Smooth muscle cell (in vitro differentiated cells): Measurements from ENCODE around the gene ELMO1. TPM values are rescaled to one million over a fixed set of nuclear protein-coding genes. Genes with fewer than 3 reads are reported as not detected.

Experiments
- DNase-seq: peaks from one replicate; lab custom pipeline; 2025; ENCODE audit not compliant: unreplicated experiment; lab: John Stamatoyannopoulos, UW
- H2AFZ ChIP-seq: fragments of 200-600 bp; sonication (generic); 2 replicates; pipeline ENCODE4 v1.6.0; 2016; ENCODE audit warnings: antibody characterized with exemption, low read depth, mild to moderate bottlenecking
- H3F3A ChIP-seq: fragments of 200-600 bp; sonication (generic); 2 replicates; pipeline ENCODE4 v1.6.0; 2017; ENCODE audit warnings: antibody characterized with exemption, low read depth
- H3K27ac ChIP-seq: fragments of 200-600 bp; sonication (generic); 2 replicates; pipeline ENCODE4 v1.5.1; 2016; ENCODE audit warnings: low read depth, mild to moderate bottlenecking
- H3K27me3 ChIP-seq: fragments of 200-600 bp; sonication (generic); 2 replicates; pipeline ENCODE4 v1.6.1; 2016; ENCODE audit warnings: low read depth, mild to moderate bottlenecking
- H3K36me3 ChIP-seq: fragments of 200-600 bp; sonication (generic); 2 replicates; pipeline ENCODE4 v1.5.1; 2016; ENCODE audit warnings: low read depth
- H3K4me1 ChIP-seq: fragments of 200-600 bp; sonication (generic); 2 replicates; pipeline ENCODE4 v1.5.1; 2016; ENCODE audit warnings: low read depth
- H3K4me2 ChIP-seq: fragments of 200-600 bp; sonication (generic); 2 replicates; pipeline ENCODE4 v1.6.0; 2016; ENCODE audit warnings: mild to moderate bottlenecking
- H3K4me3 ChIP-seq: fragments of 200-600 bp; sonication (generic); 2 replicates; pipeline ENCODE4 v1.5.1; 2016; ENCODE audit warnings: mild to moderate bottlenecking
- H3K79me2 ChIP-seq: fragments of 200-600 bp; sonication (generic); 2 replicates; pipeline ENCODE4 v1.6.0; 2016; ENCODE audit warnings: low read depth, mild to moderate bottlenecking
- H3K9ac ChIP-seq: fragments of 200-600 bp; sonication (generic); 2 replicates; pipeline ENCODE4 v1.6.0; 2016; ENCODE audit warnings: low read depth
- H3K9me3 ChIP-seq: fragments of 200-600 bp; sonication (generic); replicated peaks from 2 replicates; pipeline ENCODE4 v1.5.1; 2016; ENCODE audit warnings: low read depth
- H4K20me1 ChIP-seq: fragments of 200-600 bp; sonication (generic); 2 replicates; pipeline ENCODE4 v1.6.0; 2016; ENCODE audit warnings: low read depth
- CTCF ChIP-seq: fragments of 200-600 bp; sonication (generic); IDR thresholded peaks from 2 replicates; pipeline ENCODE4 v1.5.1; 2017; ENCODE audit warnings: borderline replicate concordance, mild to moderate bottlenecking, antibody characterized with exemption; ENCODE audit not compliant: insufficient read depth, poor library complexity, severe bottlenecking
- WGBS: methylation state at CpG from one replicate; pipeline ENCODE4 v1.1.7; 2016; ENCODE audit warnings: low lambda C conversion rate; 5-methylcytosine and 5-hydroxymethylcytosine counted together
- polyA plus RNA-seq: library from polyadenylated mRNA; unstranded; fragments of >200 nt; fragmentation: Nextera tagmentation; extraction: Ambion mirVana; gene quantifications from 2 replicates; pipeline ENCODE4 v1.2.1, GENCODE V29; 2016
- total RNA-seq: library from RNA; depleted of rRNA; stranded (reverse); fragments of >200 nt; gene quantifications from 2 replicates; pipeline ENCODE4 v1.2.3, GENCODE V29; 2014

The ELMO1 gene
- total and polyA plus RNA-seq, 2 experiments from 2014 or later: 8.2 to 36.0 TPM

DNA sequence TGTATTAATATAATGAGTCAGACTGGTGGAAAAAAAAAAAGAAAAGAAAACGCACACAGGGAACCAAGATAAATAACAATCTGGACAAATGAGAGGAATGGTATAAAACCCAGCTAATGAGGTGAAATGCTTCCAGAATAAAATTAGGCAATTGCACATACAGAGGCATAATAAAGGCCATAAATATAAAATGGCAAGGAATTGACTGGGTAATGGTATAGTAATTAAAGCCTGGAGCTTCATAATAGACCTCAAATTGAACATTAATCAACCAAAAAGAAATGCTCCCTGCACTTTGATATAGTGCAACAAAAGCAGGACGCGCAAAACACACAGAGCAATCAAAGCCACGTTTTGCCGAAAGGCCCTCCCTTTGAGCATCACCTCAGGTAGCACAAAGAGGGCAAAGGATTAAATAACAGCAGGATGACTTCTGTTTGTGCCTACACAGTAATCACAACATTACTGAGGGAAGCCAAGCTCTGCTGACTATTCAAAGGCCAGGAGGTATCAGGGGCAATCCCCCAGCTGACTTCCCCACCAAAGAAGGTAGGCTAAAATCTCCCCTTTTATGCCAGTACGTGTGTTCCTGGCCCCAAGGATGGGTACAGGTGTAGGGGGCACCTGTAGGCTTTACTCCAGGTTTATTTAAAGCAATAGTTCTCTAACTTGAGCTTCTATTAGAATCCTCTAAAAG, 343.7 kb downstream of the ELMO1 start:
- no peaks in the 10 kb centered on the region for H3F3A ChIP-seq

GRCh38 chr7:37102518-37103137, 346.0 kb downstream of the ELMO1 start:
- no peak overlapping the region for H3K4me3 ChIP-seq
- no peak overlapping the region for H2AFZ ChIP-seq
- H3K36me3 ChIP-seq: no peaks in the 10 kb centered on the region
- H3K4me2 ChIP-seq: no peak overlapping the region
- 94% methylated on average over 2 of the region's 2 CpGs for WGBS
- DNase-seq: no peak
- H3K9me3 ChIP-seq: no peaks in the 10 kb centered on the region
- no peaks in the 10 kb centered on the region for H3K79me2 ChIP-seq
- H3K9ac ChIP-seq: no peak overlapping the region
- no peak for TF ChIP-seq CTCF
- no peaks in the 10 kb centered on the region for H3K27me3 ChIP-seq
- H3K4me1 ChIP-seq: peaks cover 5% of the 10 kb centered on the region
- H3F3A ChIP-seq: no peaks in the 10 kb centered on the region
- H4K20me1 ChIP-seq: no peaks in the 10 kb centered on the region
- H3K27ac ChIP-seq: no peak overlapping the region

More for the DNA sequence above, 343.7 kb downstream of the ELMO1 start:
- Histone ChIP-seq H3K4me1 (peaks cover 11% of the 10 kb centered on the region), H3K27ac (no peak overlapping the region), H3K9me3 (no peaks in the 10 kb centered on the region), H3K9ac (no peak overlapping the region), H4K20me1 (no peaks in the 10 kb centered on the region), H3K4me3 (no peak overlapping the region), H3K27me3 (no peaks in the 10 kb centered on the region), H3K4me2 (no peak overlapping the region), H3K79me2 (no peaks in the 10 kb centered on the region), H3K36me3 (no peaks in the 10 kb centered on the region), H2AFZ (no peak overlapping the region)
- no peak for DNase-seq
- no peak for TF ChIP-seq CTCF
- WGBS: 74% methylated on average over 6 of the region's 6 CpGs

GRCh38 chr7:37100735-37101331, 347.8 kb downstream of the ELMO1 start:
- no peaks in the 10 kb centered on the region for H3K27me3 ChIP-seq
- H3K4me1 ChIP-seq: peaks cover 5% of the 10 kb centered on the region
- no peak overlapping the region for H2AFZ ChIP-seq
- no peak for TF ChIP-seq CTCF
- no peak overlapping the region for H3K27ac ChIP-seq
- H3K36me3 ChIP-seq: no peaks in the 10 kb centered on the region
- no peaks in the 10 kb centered on the region for H3K79me2 ChIP-seq
- DNase-seq: no peak
- H3K9me3 ChIP-seq: no peaks in the 10 kb centered on the region
- no peak overlapping the region for H3K4me2 ChIP-seq
- 79% methylated on average over 7 of the region's 7 CpGs for WGBS
- H3F3A ChIP-seq: no peaks in the 10 kb centered on the region
- no peak overlapping the region for H3K9ac ChIP-seq
- no peak overlapping the region for H3K4me3 ChIP-seq
- H4K20me1 ChIP-seq: no peaks in the 10 kb centered on the region
